K562 (cell line): ENCODE results near the gene CD276. TPM values are rescaled to one million over a fixed set of nuclear protein-coding genes. Genes with fewer than 3 reads are reported as not detected.

ENCODE experiments used
- ATAC-seq: fragments of 200-7000 bp; cut with Tn5 transposase; 3 replicates; pipeline ENCODE4 v1.9.1; 2020; ENCODE audit warnings: moderate library complexity
- BruUV-seq: library from RNA; stranded (reverse); fragments of 400-500 nt; replicated peaks from 2 replicates; lab custom pipeline; 2021; lab: Mats Ljungman, UMichigan
- CTCF ChIA-PET: fragments of 300-600 bp; formaldehyde crosslinking; extraction: SDS; loops from one replicate; lab custom pipeline; 2021; ENCODE audit warnings: low intra/inter-chr PET ratio; lab: Yijun Ruan, JAX
- POLR2A ChIA-PET: fragments of 300-600, 350-650 bp; sonication (Branson Sonifier 250); formaldehyde crosslinking; extraction: SDS; loops from one replicate; lab custom pipeline; 2021; ENCODE audit warnings: antibody characterized with exemption, inconsistent platforms; lab: Yijun Ruan, JAX
- DNase-seq, 4 experiments: peaks; one replicate each; pipeline versions ENCODE4 v3.0.0 to v3.0.0-alpha.2; 2011 to 2018; ENCODE audit warnings: low spot score in 3 of 4, mixed read lengths in 3 of 4; ENCODE audit errors: extremely low read depth in 1 of 4
- FAIRE-seq: peaks from 2 replicates; lab custom pipeline; 2011; peaks lifted over from hg19 to GRCh38; lab: Jason Lieb, UNC
- H2AFZ ChIP-seq: 2 replicates; pipeline ENCODE4 v1.6.0; 2011; ENCODE audit warnings: low read depth, low read length, control low read depth, inconsistent platforms
- H3K27ac ChIP-seq: fragments of 200-600 bp; 3 replicates; pipeline ENCODE4 v1.8.0; 2011; ENCODE audit warnings: low read depth, mild to moderate bottlenecking, control low read depth, inconsistent platforms, low read length, moderate library complexity, mixed read lengths; ENCODE audit errors: extremely low read depth
- H3K27me3 ChIP-seq, 2 experiments: fragments of 300-600 bp in 1 of 2; 2 replicates in 1 of 2; 3 replicates in 1 of 2; pipeline versions ENCODE4 v1.6.0 to v1.8.0; 2011; ENCODE audit warnings: inconsistent platforms in 2 of 2, low read length in 2 of 2, mild to moderate bottlenecking in 1 of 2, mixed read lengths in 1 of 2, moderate library complexity in 1 of 2; ENCODE audit not compliant: control insufficient read depth in 2 of 2, insufficient read depth in 2 of 2
- H3K36me3 ChIP-seq: fragments of 300-600 bp; 3 replicates; pipeline ENCODE4 v1.8.0; 2011; ENCODE audit warnings: mild to moderate bottlenecking, low read length, inconsistent platforms; ENCODE audit not compliant: control insufficient read depth, insufficient read depth
- H3K4me1 ChIP-seq, 2 experiments: fragments of 200-600 bp in 1 of 2; replicated peaks in 1 of 2; 2 replicates in 1 of 2; 3 replicates in 1 of 2; pipeline versions ENCODE4 v1.5.1 to v1.8.0; 2011; ENCODE audit warnings: inconsistent platforms in 2 of 2, low read length in 2 of 2, mild to moderate bottlenecking in 1 of 2, mixed read lengths in 1 of 2, moderate library complexity in 1 of 2; ENCODE audit not compliant: control insufficient read depth in 2 of 2, insufficient read depth in 2 of 2
- H3K4me2 ChIP-seq: 2 replicates; pipeline ENCODE4 v1.6.1; 2011; ENCODE audit warnings: low read length, control low read depth, inconsistent platforms, mixed read lengths; ENCODE audit not compliant: insufficient read depth
- H3K4me3 ChIP-seq: fragments of 200-600 bp; sonication (generic), shearing (Covaris generic); 2 replicates; pipeline ENCODE4 v1.5.1; 2016; ENCODE audit warnings: control low read depth, inconsistent platforms
- H3K79me2 ChIP-seq: fragments of 200-600 bp; 3 replicates; pipeline ENCODE4 v1.8.0; 2011; ENCODE audit warnings: low read length, inconsistent platforms; ENCODE audit not compliant: control insufficient read depth, insufficient read depth
- H3K9ac ChIP-seq, 2 experiments: 2 replicates each; pipeline versions ENCODE4 v1.6.0 to v1.6.1; 2011; ENCODE audit warnings: low read depth in 2 of 2, low read length in 2 of 2, control low read depth in 1 of 2, inconsistent platforms in 1 of 2, mild to moderate bottlenecking in 1 of 2, mixed read lengths in 1 of 2; ENCODE audit not compliant: insufficient read depth in 1 of 2
- H3K9me1 ChIP-seq: one replicate; pipeline ENCODE4 v1.6.0; 2011; ENCODE audit warnings: inconsistent platforms, mild to moderate bottlenecking, low read length, moderate library complexity; ENCODE audit not compliant: control insufficient read depth, insufficient read depth
- H3K9me3 ChIP-seq: replicated peaks from 2 replicates; pipeline ENCODE4 v1.5.1; 2011; ENCODE audit warnings: low read depth, low read length, inconsistent platforms; ENCODE audit not compliant: control insufficient read depth, insufficient read depth
- H4K20me1 ChIP-seq: replicated peaks from 2 replicates; pipeline ENCODE4 v1.6.1; 2011; ENCODE audit warnings: low read length, inconsistent platforms, mixed read lengths; ENCODE audit not compliant: control insufficient read depth, insufficient read depth
- CBX1 ChIP-seq: sonication (generic); IDR thresholded peaks from 2 replicates; pipeline ENCODE4 v1.6.1; 2016; ENCODE audit warnings: antibody characterized with exemption, low read depth, mild to moderate bottlenecking
- EHMT2 ChIP-seq: fragments of 450-650 bp; IDR thresholded peaks from 2 replicates; pipeline ENCODE4 v1.6.1; 2018; ENCODE audit warnings: antibody characterized with exemption
- ILK ChIP-seq: fragments of 450-650 bp; IDR thresholded peaks from 2 replicates; pipeline ENCODE4 v1.6.1; 2016; ENCODE audit warnings: missing genetic modification characterization, low read depth, mild to moderate bottlenecking, missing compliant biosample characterization, moderate library complexity, borderline replicate concordance
- JUND ChIP-seq, 2 experiments: IDR thresholded peaks; 2 replicates in 1 of 2; 3 replicates in 1 of 2; pipeline ENCODE4 v1.6.1; 2011; ENCODE audit warnings: borderline replicate concordance in 2 of 2, low read depth in 2 of 2, low read length in 2 of 2, improper control_type of control experiment in 1 of 2, missing biosample characterization in 1 of 2, missing genetic modification characterization in 1 of 2, missing genetic modification reagents in 1 of 2
- KDM1A ChIP-seq, 2 experiments: fragments of 450-650 bp; IDR thresholded peaks; 2 replicates each; pipeline ENCODE4 v1.6.1; 2016; ENCODE audit warnings: mild to moderate bottlenecking in 2 of 2
- KDM5B ChIP-seq: fragments of 200-600 bp; sonication (generic); IDR thresholded peaks from 2 replicates; pipeline ENCODE4 v1.6.1; 2012; ENCODE audit warnings: low read depth, mild to moderate bottlenecking, moderate library complexity, low read length, control low read depth, inconsistent platforms; ENCODE audit not compliant: insufficient replicate concordance
- MAFG ChIP-seq: fragments of 450-650 bp; conservative IDR thresholded peaks from 2 replicates; pipeline ENCODE4 v1.6.1; 2016; ENCODE audit warnings: missing genetic modification characterization, missing compliant biosample characterization
- MIER1 ChIP-seq: fragments of 450-650 bp; IDR thresholded peaks from 2 replicates; pipeline ENCODE4 v1.6.1; 2016; ENCODE audit warnings: antibody characterized with exemption, mild to moderate bottlenecking, low read depth
- PHF8 ChIP-seq: fragments of 200-600 bp; sonication (generic); IDR thresholded peaks from 2 replicates; pipeline ENCODE4 v1.6.1; 2012; ENCODE audit warnings: mixed run types, mild to moderate bottlenecking, inconsistent platforms, low read length, moderate library complexity, borderline replicate concordance
- POLR2G ChIP-seq: fragments of 200-400 bp; formaldehyde crosslinking; IDR thresholded peaks from 2 replicates; pipeline ENCODE4 v1.6.1; 2017; ENCODE audit warnings: low read depth, mild to moderate bottlenecking, antibody characterized with exemption, low read length, moderate library complexity
- POU5F1 ChIP-seq: fragments of 150-350 bp; IDR thresholded peaks from 2 replicates; pipeline ENCODE4 v1.6.1; 2014; ENCODE audit warnings: borderline replicate concordance, low read length, low read depth, mild to moderate bottlenecking; ENCODE audit not compliant: partially characterized antibody
- RBM39 ChIP-seq: fragments of 200-400 bp; formaldehyde crosslinking; optimal IDR thresholded peaks from 2 replicates; pipeline ENCODE3; 2018; ENCODE audit warnings: low read depth, low read length
- RCOR1 ChIP-seq, 2 experiments: IDR thresholded peaks; 2 replicates each; pipeline ENCODE4 v1.6.1; 2012; ENCODE audit warnings: low read depth in 2 of 2, low read length in 2 of 2, borderline replicate concordance in 1 of 2, improper control_type of control experiment in 1 of 2
- TRIM25 ChIP-seq: fragments of 450-650 bp; IDR thresholded peaks from 2 replicates; pipeline ENCODE4 v1.7.0; 2016; ENCODE audit warnings: borderline replicate concordance
- ZBTB1 ChIP-seq: sonication (generic); formaldehyde crosslinking; IDR thresholded peaks from 2 replicates; pipeline ENCODE4 v1.8.1; 2023; ENCODE audit warnings: missing genetic modification reagents, low read depth, mild to moderate bottlenecking, borderline replicate concordance
- ZHX1 ChIP-seq: fragments of 150-350 bp; conservative IDR thresholded peaks from 2 replicates; pipeline ENCODE4 v1.6.1; 2014; ENCODE audit warnings: low read length
- ZNF124 ChIP-seq: sonication (generic); formaldehyde crosslinking; IDR thresholded peaks from 2 replicates; pipeline ENCODE4 v1.8.1; 2022; ENCODE audit warnings: missing genetic modification reagents
- WGBS: fragments of 100-300 bp; shearing (Covaris generic); methylation state at CpG from one replicate; pipeline ENCODE4 v1.1.6; 2016; ENCODE audit warnings: low coverage, mixed read lengths; ENCODE audit not compliant: insufficient coverage; ENCODE audit errors: missing lambda C conversion rate; 5-methylcytosine and 5-hydroxymethylcytosine counted together
- in situ Hi-C: fragments of 300-500 bp; cut with MboI; formaldehyde crosslinking; loops from 4 replicates; pipeline ENCODE4 v1.15.0; 2018; ENCODE audit warnings: inconsistent platforms, mixed read lengths
- intact Hi-C: fragments of 100-400 bp; cut with micrococcal nuclease; formaldehyde crosslinking; loops from 2 replicates; pipeline ENCODE4 v1.14.2; 2022
- polyA plus RNA-seq, 8 experiments: library from polyadenylated mRNA; depleted of rRNA in 4 of 8; stranded (reverse) in 5 of 8; unstranded in 3 of 8; fragments of >200 nt; fragmentation: Nextera tagmentation in 2 of 8; fragmentation: Illumina TruSeq in 1 of 8; extraction: Ambion mirVana in 2 of 8; extraction: Trizol in 1 of 8; gene quantifications; 2 replicates each; pipeline versions ENCODE4 v1.2.1 to v1.2.3, GENCODE V29; 2011 to 2014; ENCODE audit warnings: inconsistent platforms in 1 of 8, missing spikeins in 1 of 8
- total RNA-seq, 7 experiments: library from RNA; depleted of rRNA in 6 of 7; stranded (reverse); fragments of >200 nt in 6 of 7; fragmentation: Illumina TruSeq in 2 of 7; extraction: Trizol in 2 of 7; gene quantifications; 2 replicates each; pipeline versions ENCODE4 v1.2.1 to v1.2.3, GENCODE V29; 2011 to 2021; ENCODE audit warnings: low replicate concordance in 1 of 7

The CD276 gene
- total and polyA plus RNA-seq, 9 of the 15 experiments (the other 6 are each of a cell fraction or from before 2014, with no cell fraction given) = 0.11 to 3.6 (median 2.3) TPM

DNA sequence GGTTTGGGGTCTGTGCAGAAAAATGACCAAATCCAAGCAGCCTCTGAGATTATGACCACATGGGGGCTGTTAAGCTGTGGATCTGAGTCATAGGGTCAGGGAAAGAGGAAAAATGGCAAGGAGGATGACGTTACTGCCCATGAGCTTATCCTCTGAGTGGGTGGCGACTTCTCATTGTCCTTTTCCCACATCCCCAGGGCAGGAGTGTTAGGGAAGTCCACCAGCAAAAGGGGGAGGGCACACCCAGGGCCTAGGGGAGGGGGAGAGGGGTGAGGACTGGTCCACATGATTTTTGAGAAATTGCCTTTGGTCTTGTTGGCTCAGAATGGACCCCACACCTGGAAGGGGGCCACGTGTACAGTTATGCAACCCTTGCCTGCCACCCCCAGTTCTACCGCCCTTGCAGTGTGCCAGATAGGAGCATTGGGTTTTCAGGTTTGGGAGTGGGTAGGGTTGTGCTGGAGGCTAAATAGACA is 2.6 kb downstream of the CD276 start (continued):
- peak; percentile 73 for TF ChIP-seq JUND (IDR thresholded peaks at IDR 0.05; ENCODE audit: borderline replicate concordance, low read depth, low read length)
- TF ChIP-seq JUND (tag; IDR thresholded peaks at IDR 0.05; ENCODE audit: borderline replicate concordance, low read depth, low read length) = peak; percentile 45; the same call in 1 of the 3 replicates
- TF ChIP-seq MAFG (tag) = no peak
- TF ChIP-seq KDM1A (IDR thresholded peaks at IDR 0.05) = no peak; a peak in 1 of 4 replicates
- no peak for TF ChIP-seq ILK (tag)

DNA sequence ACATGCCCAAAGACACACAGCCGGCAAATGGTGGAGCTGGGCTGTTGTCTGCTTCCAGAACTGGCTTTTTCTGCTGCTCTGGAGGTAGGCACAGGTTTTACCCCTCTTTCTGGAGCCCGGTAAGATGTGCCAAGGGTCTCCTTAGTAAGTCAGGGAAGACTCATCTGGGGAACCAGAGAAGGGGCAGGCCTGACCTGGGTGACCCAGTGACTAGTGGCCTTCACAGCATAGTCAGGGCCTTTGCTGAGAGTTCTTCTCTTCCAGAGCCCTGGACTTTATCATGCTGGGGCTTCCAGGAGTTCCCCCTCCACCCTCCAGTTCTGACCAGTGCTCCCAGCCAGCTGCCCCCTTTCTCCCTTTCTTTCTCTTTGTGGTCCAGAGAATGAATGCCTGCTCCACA is 3.2 kb downstream of the CD276 start:
- ATAC-seq (no peak), DNase-seq (no peak), FAIRE-seq (no peak)
- intact Hi-C loops (no loop called here), in situ Hi-C loops (no loop called here)
- WGBS = 0% methylated on average over 2 of the region's 2 CpGs
- H3K9me3 ChIP-seq = no peaks in the 10 kb centered on the region
- H3K4me3 ChIP-seq = no peak overlapping the region
- no peak overlapping the region for H3K4me2 ChIP-seq
- ChIA-PET POLR2A (interaction anchor here (0.8 kb wide), 1 partner anchor 159 kb away, joined by 3 read pairs; no protein-coding TSS in a partner anchor), CTCF (no interaction called here)
- H3K27me3 ChIP-seq = peaks cover 11 to 37% of the 10 kb centered on the region in 2 experiments
- H3K79me2 ChIP-seq = no peaks in the 10 kb centered on the region
- H3K9ac ChIP-seq = no peak overlapping the region
- H3K36me3 ChIP-seq = no peaks in the 10 kb centered on the region
- no TSS peak for BruUV-seq
- H3K9me1 ChIP-seq = no peaks in the 10 kb centered on the region
- H3K27ac ChIP-seq = no peak overlapping the region
- peaks cover 5 to 16% of the 10 kb centered on the region in 2 experiments; a peak in 4 of 5 replicates for H3K4me1 ChIP-seq
- H4K20me1 ChIP-seq = peaks cover 11% of the 10 kb centered on the region
- H2AFZ ChIP-seq = no peak overlapping the region
- TF ChIP-seq RBM39 (no peak), EHMT2 (no peak), PHF8 (no peak), CBX1 (no peak), KDM5B (no peak), ZNF124 (CRISPR knock-in tag) (no peak), TRIM25 (no peak), ZBTB1 (no peak), POU5F1 (no peak), MIER1 (no peak), ZHX1 (no peak), RCOR1 (IDR thresholded peaks at IDR 0.05; ENCODE audit: borderline replicate concordance in 1 of 2, low read depth in 2 of 2, low read length in 2 of 2) (no peak), POLR2G (no peak)
